Astrocyte of the hippocampus (primary cell): ENCODE data around the gene TASP1.

Source experiments
- DNase-seq: peaks from one replicate; pipeline ENCODE4 v3.0.0; 2011; ENCODE audit warnings: low read depth, low spot score

TASP1 gene

GRCh38 chr20:13441388-13441787 is 197.3 kb downstream of the TASP1 start:
- DNase-seq = no peak

DNA sequence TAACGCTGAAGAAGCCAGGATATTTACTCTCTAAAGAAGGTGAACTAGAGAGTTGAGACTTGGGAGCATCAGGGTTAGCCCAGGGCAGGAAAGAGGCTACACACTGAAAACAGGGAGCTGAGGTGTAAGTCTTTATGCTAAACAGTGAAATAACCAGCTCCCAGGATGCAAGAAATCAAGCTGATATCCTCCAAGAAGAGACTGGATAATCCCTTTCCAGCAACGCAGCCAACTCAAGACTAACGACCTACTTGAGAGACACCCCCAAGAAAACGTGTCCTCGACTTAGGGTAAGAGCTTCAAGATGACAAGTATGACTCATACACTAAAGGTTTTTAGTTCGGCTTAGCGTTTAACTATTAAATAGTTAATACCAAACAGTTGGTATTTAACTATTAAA is 202.2 kb downstream of the TASP1 start:
- DNase-seq = no peak

DNA sequence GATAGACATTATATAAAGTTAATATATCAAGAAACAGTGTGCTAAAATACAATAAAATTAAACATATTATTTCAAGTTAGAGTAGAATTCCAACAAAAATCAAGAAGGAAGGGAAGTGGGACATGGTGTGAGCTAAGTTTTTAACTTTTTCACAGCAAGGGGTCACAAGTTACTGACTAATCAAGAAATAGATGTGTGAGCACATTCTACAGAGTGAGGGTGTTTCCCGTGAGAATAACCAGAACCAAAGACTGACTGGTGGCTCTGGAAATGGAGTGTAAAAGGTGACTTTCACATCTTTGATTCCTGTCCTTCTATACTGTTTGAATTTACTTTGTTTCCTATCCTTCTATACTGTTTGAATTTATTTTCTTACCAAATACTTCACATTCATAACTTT is 206.6 kb downstream of the TASP1 start:
- DNase-seq = no peak

DNA sequence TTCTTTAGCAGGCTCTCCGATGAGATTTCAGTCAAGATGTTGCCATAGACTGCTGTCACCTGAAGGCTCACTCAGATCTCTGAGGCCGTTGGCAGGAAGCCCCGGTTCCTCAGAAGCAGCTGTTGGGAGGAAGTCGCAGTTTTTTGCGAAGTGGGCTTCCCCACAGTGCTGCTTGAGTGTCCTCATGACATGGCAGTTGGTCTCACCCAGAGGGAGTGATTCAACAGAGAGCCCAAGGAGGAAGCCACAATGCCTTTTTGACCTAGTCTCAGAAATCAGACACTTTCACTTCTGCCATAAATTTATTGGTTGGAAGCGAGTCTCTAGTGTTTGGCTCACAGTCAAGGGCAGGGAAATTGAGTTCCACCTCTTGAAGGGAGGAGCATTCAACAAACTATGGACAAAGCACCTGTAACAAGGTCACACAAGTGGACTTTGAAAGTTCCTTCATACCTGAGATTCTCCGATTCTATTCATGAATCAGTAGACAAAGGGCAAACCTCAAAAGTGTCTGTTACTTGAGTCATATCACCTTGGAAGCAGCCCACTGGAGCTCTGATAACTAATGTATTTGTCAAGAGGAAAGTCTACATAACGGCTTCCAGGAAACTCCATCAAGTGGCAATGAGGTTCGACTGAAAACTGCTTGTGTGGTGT is 208.3 kb downstream of the TASP1 start:
- peak; percentile 44 for DNase-seq

DNA sequence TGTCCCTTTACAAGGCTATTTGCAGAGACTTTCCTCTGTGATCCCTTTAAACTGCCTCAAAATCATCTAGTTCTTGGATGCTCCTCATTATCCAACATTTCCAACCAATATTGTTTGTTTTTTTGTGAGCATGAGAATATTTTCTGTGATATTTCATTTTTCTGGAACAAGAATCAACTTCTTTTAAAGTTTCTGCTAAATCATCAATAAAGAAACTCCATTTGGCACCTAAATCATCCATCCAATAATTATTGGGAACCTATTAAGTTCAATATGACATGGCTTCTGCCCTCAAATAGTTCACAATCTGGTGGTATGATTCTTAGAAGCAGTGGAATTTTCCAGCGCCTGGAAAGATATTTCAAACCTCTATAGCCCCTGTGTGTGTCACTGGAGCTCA is 210.0 kb downstream of the TASP1 start:
- DNase-seq = no peak

DNA sequence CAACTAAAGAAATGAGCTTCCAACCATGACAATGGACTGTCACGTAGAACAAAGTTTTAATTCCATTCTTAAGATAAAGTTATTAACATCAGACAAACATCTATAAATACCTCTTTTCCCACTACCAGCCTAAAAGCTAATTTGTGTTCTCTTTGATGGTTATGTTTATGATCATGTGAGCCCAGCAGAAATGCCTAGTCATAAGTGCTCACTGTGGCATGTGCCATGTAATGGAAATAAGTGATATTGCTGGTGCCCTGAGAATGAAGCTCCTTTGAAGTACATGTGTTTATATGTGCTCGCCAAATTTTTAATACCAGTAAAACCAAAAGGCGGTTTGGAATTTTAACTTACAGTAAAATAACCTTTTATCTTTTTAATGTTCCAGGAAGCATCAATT is 211.9 kb downstream of the TASP1 start:
- no peak for DNase-seq

DNA sequence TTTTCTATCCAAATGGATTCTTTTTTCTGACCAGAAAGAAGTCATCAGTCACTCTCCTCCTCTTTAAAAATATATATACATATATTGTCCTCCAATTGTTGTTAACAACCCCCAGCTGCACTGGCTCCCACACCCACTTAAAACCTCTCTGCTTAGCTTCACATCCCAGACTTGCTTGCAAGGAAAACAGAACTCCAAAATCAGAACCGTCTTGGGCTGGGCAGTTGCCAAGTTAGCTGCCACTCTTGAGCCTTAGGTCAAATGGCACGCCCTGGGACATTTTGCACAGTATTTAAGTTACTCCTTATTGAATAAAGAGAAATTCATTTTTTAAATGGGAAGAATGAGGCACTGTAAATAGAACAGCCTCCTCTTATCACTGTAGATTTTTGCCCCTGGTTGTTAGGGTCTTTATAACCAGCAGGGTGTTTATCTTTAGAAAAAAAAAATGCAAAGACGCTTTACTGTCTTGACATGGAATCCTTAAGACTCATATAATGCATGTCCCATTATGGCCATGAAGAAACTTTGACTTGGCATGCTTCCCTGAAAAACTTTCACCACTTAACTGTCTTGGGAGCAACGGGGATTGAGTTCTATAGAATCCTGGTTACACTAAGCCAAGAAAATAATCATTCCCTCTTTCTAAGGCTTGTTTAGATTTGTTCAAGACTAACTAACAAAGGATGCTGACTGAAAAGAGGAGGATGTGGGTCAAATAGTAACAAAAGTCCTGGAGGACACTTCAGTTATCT is 213.2 kb downstream of the TASP1 start:
- DNase-seq = no peak

DNA sequence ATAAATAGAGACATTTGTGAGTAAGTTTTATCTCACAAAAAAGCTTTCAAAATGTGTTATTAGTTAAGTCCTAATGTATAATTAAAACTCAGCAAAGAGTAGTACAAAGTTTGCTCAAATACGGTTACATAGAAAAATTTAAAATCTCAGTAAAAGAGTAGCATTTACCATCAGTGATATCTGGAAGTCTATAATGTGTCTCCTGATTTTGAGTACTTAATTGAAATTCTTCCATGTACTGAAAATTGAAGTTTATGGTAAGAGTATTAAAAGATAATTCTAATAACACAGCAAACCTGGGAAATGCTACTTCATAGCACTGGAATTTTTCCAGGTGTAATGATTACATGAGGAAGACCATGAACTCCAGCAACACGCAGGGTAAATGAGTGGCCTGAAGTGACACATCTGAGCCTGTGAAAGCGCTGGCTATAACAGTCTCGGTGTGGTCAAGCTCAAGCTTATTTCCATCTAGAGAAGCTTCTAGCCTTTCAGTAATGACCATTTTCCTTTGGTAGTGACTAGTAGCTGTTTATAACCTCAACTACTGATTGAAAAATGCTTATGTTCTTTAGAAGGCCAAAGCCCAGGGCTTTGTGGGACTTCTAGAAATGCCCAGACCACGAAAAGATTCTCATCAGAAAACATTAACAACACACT is 214.4 kb downstream of the TASP1 start:
- DNase-seq = no peak

DNA sequence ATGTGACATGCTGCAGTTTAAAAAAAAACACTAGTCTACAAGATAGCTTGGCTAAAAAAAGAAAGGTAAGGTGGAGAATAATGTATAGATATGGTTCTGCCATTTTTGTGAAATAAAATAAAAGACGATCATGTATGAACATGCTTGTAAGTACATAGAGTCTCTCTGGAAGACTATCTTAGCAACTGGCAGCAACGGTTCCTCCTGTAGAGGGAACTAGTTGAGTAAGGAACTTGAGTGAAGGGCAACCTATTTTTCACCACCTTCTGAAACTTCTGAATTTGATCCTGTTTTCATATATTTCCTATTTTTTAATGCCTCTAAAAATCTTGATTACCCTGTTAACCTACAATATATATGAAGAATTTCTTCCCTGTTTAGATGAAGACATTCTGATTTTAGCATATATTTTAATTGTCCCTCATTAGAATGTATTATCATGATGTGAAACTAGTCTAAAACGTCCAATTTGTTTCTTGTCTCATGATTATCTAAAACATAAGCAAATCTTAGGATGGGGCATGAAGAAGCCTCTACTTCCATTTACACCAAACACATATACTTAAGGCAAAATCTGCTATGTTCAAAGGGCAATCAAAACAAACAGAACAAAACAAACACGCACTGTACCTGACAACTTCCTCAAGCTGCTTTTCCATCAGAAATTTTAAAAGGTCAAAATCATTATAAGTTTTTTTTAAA is 215.1 kb downstream of the TASP1 start:
- no peak for DNase-seq

DNA sequence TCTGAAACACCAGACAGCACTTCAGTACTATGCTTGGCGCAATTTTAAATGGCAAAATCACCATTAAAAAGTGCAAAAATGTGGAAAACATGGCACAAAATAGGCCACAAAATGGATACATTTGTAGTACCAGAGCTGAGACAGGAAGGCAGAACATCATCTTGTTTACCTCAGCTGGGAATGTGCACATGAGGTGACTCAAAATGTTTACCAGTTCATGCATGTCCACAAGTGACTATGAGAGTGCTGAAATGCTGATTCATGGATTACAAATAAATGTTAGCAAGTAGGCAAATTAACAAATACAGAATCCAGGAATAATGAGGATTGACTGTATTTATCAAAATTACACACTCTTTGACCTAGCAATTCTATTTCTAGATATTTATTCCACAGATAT is 216.1 kb downstream of the TASP1 start:
- DNase-seq = no peak

DNA sequence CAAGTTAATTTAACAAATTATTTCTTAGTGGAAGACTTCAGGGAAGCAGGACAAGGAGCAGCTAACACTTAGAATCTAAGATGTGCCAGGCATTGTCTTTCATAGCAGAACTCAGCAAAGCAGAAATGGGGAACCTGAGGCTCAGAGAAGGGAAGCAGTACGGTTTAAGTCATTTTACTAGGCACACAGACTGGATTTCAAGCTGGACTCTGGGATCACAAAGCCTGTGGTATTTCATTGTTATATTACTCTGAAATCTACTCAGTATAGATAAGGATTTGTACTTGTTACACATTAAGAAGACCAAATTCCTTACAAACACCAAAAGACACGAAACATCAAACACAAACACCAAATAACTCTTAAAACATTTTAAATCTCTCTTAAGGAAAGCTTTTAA is 218.1 kb downstream of the TASP1 start:
- no peak for DNase-seq

DNA sequence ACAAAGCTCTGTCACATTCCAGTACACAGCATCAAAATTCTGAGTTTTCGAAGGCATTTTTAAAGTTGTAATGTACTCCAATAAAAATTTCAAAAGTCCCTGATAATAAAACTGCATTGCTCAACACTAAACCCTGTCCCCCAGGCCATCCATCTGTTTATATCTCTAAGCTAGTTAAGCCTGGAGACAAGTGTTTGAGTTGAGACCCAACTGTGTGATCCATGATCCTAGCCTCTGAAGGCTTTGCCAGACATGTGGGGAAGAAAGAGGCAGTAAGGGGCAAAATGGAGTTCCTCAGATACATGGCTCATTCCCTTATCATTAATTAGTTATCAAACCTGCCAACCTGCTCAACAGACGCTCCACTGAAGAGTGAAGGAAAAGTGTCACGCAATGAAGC is 219.3 kb downstream of the TASP1 start:
- no peak for DNase-seq

- DNase-seq = no peak
These were observed 220.2 kb downstream of the TASP1 start for GRCh38 chr20:13418263-13419229.

DNA sequence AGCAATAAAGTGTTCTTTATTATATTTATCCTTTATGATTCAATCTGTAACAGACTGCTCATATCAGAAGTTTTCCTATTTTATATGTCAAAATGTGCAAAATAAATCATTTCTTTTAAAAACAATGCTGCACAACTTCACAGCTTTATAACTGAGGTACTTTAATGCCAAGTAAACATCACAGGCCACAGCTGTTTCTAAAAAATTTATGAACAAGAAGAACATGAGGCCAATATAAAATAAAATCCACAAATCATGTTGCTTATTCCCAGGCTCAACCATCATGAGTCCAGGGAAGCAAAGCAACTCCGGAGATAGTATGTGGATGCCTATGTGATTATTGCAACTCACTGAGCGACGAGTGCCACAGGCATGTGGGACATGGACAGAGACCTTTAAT is 222.2 kb downstream of the TASP1 start:
- DNase-seq = no peak

DNA sequence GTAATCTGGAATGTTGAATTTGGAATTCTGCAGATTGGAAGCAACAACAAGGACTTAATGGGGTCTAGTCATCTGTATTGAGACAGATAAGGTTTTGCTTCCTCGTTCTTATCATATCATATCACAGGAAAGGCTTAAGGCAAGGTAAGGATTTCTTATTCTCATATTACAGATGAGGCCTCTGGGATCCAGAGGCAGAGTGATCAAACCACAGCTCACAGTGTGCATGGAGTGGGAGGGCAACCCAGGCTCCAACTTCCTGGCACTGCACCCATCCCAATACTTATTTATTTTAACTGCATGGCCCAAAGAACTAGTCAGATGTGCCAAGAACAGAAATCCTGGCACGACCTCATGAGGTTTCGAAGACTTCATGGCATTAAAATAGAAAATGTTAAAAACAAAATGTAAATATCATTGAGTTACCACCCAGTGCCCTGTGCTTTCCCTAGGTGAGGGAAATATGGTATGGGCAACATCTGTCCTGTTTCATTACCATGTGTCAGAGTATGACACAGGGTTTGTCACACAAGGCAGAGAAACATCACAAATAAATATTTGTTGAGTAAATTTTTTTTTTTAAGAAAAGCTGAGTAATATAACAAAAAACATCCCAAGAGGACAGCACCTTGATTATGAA is 225.8 kb downstream of the TASP1 start:
- peak; percentile 11 for DNase-seq

DNA sequence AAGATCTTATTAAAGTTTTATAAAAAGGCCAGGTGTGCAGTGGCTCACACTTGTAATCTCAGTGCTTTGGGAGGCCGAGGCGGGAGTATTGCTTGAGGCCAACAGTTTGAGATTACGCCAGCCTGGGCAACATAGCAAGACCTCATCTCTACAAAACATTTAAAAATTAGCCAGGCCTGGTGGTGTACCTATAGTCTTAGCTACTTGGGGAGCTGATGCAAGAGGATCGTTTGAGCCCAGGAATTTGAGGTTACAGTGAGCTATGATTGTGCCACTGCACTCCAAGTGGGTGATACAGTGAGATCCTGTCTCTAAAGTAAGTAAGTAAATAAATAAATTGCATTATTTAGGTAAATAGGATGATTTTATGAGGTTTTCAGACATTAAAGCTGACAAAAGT is 234.4 kb downstream of the TASP1 start:
- no peak for DNase-seq

DNA sequence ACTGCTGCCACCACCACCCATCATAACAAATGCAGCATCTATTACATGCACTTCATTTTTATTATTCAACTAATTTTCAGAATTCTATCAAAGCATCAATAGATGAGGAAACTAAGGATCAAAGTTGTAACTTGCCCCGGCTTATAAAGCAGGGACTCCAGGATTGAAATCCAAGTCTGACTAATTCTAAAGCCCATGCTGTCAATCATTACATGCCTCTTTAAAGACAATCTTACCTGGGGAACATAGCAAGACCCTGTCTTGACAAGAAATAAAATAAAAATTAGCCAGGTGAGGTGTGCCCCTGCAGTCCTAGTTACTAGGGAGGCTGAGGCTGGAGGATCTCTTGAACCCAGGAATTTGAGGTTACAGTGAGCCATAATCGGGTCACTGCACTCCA is 235.3 kb downstream of the TASP1 start:
- DNase-seq = no peak

DNA sequence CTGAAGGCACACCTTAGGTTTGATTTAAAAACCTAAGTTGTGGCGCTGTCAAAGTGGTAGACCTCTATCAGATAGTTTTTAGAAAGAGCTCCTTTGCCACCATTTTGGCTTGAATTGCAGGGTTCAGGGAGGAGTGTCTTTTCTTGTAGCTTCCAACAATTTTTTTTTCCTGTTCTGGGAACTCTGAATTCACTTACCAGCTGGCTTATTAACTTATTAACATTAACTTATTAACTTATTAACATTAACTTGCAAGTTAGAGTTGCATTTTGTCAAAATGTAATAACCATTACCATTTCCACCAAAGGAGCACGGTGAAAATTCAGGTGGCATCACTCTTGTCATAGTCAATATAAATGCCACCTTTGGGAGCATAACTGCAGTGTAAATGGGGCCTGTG is 235.7 kb downstream of the TASP1 start:
- DNase-seq = no peak

- no peak for DNase-seq
These were observed 236.5 kb downstream of the TASP1 start for GRCh38 chr20:13402171-13402760.

GRCh38 chr20:13401596-13401995 is 237.1 kb downstream of the TASP1 start:
- no peak for DNase-seq
